Cortex of kidney (tissue), 1 donor: Measurements from ENCODE around the gene MFN1.

ENCODE experiments used
- DNase-seq: peaks from one replicate; lab custom pipeline; 2025; lab: John Stamatoyannopoulos, UW

MFN1 gene

DNA sequence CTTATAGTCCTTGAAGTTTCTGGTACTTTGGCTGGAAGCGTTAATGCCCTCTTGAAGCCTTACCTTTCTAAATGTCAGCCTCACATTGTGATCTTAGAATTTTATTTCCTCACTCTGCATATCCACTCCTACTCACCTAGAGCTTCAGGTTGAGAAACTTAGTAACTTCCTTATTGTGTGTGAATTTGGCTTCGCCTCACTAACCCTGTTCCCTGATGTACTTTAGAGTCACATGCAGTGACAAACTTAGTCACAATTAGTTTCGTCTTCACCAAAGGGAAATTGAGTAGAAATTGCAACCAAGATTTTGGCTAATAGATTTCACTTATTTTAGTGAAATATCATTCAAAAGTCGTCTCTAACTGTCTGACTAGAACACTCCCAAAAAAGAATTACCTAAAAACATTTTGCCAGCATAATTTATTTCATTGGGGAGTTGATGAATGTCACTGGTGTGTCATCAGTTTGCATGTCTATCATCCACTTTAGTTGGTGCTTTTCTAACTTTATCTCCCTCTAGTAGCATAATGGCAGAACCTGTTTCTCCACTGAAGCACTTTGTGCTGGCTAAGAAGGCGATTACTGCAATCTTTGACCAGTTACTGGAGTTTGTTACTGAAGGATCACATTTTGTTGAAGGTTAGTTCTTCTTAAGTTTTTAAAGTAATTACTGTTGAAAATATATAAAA is 960 bp downstream of the MFN1 start:
- DNase-seq = no peak

DNA sequence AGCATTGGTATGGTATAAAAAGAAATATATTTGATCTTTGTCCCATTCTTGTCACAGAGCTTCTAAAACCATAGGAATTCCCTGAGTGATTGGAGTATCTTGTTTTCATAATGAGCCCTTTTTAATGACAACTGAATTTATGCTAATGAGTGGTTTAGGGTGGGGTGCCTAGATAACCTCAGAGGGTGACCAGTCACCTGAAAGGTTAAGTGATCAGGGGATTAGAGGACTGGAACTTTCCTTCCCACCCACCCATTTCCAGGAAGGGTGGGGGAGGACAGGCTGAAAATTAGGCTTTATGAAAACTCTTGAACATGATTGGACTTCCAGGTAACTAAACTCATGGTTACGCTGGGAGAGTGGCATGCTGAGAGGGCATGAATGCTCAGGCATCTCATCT is 8.5 kb downstream of the MFN1 start:
- no peak for DNase-seq

DNA sequence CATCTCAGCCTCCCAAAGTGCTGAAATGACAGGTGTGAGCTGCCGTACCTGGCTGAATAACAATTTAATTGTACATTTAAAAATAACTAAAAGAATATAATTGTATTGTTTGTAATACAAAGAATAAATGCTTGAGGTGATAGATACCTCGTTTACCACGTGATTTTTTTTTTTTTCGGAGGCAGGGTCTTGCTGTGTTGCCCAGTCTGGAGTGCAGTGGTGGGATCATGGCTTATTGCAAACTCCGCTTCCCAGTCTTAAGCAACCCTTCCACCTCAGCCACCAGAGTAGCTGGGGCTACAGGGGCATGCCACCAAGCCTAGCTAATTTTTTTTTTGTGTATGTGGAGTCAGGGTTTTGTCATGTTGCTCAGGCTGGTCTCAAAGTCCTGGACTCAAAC is 15.8 kb downstream of the MFN1 start:
- no peak for DNase-seq

DNA sequence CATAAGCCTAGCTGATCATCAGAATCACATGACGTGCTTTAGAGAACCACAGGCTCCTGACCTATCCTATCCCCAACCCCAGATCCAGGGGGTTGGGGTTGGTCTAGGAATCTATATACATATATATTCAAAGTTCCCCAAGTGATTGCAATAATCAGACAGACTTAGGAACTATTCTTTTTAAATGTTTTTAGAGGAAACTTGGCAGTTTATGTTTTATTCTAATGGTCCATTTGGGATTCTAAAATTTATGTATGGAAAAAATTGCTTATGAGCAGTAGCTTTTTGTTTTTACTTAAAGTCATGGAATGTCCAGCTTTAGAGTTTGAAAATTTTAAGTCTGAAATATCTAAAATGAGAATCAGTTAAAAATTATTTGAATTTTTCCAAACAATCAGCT is 22.1 kb downstream of the MFN1 start:
- no peak for DNase-seq

DNA sequence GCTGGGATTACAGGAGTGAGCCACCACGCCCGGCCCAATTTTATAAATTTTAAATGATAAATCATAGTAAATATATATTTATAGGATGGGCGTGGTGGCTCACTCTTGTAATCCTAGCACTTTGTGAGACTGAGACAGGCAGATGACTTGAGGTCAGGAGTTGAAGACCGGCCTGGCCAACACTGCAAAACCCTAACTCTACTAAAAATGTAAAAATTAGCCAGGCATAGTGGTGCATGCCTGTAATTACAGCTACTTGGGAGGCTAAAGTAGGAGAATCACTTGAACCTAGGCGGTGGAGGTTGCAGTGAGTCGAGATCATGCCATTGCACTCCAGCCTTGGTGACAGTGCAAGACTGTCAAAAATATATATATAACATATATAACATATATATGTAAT is 26.4 kb downstream of the MFN1 start:
- no peak for DNase-seq

DNA sequence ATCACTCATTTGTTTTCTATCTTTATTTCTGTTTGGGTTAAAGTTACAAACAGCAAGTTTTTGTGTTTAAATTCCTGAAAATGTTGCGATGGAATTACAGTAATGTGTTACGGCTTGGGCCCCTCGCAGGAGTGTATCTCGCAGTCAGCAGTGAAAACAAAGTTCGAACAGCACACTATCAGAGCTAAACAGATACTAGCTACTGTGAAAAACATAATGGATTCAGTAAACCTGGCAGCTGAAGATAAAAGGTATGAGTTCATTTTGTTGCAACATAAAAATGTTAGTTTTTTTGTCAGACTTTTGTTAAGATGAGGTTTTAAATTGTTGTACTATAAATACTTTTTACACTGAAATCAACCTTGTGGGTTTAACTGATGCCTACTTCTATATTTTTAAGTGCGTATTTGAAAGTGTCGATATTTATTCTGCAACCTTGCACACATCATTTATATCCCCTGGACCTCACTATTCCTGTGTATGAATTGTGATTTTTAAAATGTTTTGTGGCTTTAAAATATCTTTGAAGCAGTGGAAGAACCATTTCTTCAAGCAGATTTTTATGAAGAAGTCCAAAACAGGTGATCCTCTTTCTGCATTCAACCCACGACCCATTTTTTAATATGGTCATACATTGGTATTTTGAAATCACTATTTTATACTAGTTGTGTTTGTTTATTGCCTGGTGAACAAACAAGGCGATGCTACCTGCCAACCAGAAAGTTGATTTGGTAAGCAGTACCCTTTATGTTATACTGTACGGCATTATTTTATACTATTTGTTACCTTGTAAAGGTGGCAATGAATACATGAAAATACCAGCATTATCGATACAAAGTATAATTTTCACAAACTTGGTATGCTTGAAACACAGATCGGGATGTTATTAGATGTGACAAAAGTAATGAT is 27.8 kb downstream of the MFN1 start:
- DNase-seq = no peak

DNA sequence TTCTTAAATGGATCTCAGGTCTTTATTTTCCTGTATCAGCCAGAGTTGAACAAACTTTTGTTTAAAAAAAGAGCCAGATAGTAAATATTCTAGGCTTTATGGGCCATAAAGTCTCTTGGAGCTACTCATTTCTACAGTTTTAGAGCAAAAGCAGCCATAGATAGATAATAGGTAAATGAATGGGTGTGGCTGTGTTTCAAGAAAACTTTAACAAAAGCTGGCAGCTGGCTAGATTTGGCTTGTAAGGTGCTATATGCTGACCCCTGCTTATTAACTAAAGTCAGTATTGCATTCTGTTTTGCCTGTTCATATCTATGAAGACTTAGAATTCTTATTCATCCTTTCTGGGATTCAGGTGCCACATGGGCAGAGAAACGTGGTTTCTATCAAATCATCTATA is 29.0 kb downstream of the MFN1 start:
- DNase-seq = no peak

DNA sequence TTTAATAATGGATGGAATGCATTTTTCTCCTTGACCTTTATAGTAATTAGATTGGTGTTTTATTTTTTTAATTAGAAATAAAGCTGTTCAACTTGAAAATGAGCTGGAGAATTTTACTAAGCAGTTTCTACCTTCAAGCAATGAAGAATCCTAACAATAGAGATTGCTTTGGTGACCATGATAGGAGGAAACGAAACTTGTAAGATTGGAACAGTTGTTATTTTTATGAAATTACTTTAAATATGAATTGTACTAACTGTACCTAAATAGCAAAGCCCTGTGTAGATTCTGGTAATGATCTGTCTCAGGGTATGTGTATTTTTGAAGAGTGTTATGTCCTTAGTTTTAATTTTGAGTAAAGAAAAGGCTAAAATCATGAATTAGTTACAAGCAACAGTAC is 44.4 kb downstream of the MFN1 start:
- no peak for DNase-seq

DNA sequence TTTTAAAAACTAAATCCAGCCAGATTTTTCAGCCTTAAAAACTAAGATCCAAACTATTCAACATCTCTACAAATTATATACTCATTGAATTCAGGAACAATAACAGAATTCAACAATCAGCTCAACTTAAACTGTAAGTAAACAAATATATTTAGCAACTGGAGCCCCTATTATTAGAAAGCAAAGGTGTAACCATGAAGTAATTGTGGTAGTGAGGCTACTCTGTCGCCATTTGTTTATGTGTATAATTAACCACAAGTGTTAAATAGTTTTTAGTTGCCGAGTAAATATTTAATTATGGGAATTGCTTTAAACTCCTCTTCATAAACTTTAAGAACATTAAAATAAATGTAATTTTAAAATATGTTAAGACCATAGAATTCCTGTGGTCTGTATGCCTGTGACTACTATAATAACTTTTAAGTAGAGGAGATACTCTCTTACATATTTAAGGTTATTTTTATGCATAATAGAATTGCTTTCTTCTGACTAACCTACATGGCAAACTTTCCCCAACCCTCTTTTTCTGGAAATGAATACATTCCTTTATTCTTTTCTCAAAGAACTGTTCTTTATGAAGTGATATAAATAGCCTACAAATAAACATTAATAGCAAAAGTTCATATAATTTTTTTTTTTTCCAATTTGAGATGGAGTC is 51.2 kb downstream of the MFN1 start:
- DNase-seq = no peak

DNA sequence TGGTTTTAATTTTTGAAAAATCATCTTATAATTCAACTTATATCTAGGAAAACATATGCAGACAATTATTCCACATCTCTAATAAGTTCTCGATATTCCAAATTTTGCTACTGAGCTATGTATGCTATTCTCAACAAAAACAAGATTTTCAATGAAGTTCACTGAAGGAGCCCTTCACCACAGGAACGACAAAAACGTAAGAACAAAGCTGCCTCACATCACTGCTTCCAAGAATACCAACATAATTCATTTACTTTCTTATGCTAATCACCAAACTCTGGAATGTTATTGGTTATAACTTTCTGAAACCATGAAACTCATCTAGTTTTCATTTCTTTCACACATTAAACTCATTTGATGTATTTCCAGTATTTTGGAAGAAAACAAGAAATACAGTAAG is 54.1 kb downstream of the MFN1 start:
- no peak for DNase-seq

DNA sequence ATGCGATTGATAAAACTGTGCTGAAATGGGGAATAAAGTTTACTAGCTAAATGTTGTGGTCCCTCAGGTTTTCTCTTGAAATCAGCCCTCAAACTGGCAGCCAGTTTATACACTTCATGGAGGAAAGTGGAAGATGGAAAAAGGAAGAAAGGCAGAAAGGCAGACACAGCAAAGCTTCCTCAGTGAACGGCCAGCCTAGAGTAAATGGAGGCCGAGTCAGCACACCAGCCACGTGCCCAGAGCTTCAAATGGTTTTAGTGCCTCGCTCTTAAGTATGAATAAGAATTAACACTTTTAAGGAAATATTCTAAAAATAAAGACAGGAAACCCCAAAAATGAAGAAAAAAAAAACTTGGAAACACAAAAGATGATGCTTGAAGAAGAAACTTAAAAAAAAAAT is 55.5 kb downstream of the MFN1 start:
- no peak for DNase-seq

DNA sequence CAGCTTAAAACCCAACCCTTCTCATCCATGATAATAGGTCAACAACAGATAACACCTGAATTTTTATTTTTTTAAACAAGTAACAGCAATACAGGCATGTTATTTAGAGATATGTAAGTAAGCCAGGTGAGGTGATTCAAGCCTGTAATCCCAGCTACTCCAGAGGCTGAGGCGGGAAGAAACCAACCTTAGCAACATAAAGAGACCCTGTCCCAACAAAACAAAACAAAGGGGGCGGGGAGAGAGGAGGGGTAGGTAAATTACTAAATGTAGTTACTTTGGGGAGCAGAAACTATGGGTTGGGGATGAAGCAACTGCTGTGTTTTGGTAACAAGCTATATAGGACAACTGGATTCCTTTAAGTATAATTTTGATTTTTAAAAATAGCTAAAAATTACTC is 56.8 kb downstream of the MFN1 start:
- DNase-seq = no peak

DNA sequence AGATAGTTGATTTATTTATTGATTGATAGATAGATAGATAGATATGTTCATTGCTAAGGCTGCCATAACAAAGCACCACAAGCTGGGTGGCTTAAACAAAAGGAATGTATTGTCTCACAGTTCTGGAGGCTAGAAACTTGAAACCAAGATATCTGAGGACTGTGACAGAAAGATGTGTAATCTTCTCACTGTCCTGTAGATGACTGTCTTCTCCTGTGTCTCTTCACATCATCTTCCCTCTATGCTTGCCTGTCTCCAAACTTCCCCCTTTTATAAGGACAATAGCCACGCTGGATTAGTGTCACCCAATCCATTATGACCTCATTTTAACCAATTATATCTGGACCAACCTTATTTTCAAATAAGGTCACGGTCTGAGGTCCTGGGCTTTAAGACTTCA is 62.8 kb downstream of the MFN1 start:
- DNase-seq = no peak

DNA sequence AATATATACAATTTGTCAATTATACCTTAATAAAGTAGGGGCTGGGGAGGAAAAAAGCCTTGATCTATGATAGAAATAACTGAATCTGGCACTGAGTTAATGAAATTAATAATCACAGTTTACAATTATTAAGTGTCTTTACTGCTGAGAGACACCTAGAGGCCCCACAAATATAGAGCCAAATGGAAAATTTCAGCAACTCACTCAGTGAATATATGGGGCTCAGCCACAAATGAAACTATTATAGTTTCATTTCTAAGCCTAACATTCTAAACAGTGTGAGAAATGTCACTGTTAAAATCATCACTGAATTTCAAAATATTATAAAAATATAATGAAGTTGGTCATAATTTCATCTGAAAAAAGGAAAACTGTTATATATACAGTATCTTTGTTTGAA is 63.5 kb downstream of the MFN1 start:
- DNase-seq = no peak

DNA sequence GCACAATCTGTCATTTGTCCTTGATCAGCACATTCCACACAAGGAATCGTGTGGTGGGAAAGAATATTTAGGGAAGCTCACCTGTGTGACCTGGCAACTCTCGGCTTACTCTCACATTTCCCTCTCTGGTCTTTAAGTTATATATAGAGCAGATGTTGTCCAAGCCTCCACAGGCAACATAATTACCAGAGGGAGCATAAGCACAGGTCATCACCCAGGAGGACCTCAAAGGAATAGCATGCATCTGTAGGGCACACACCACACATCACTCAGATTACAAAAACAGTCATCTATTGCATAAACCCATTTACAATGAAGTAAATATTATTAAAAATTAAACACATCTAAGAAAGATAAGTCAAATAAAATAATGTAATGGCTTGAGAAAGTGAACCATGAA is 67.3 kb downstream of the MFN1 start:
- DNase-seq = no peak

DNA sequence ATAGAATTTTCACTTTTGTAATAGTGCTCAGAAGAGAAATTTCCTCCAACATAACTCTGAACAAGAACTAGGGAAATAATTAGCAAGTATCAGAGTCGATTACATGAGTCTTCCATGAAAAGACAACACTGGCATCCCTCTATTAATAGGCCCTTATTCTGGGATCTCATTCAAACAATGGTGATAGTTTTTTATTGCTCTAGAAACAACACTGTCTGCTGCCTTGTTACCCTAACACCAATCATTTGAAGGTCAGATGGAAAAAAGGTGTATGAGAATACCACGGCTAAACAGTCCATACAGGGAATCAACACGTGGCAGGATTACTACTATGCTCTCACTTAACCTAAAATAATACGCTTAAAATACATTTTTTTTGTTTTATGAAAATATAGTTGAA is 67.9 kb downstream of the MFN1 start:
- DNase-seq = no peak

DNA sequence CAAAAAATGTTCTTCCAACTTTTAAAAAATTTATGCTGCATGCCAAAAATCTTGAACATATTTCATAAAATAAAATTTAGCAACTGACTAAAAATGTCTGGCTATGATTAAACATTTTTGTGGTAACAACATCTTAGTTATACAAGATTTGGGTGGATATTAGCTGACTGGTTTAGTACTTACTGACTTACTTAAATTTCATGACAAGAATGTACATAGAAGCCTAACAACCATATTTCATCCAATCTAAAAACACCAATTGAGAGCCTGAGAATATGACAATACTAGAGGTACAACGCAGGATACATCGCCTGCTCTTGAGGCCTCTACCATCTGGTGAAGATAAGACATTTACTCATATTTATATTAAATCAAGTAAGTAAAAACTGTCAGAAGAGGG is 69.2 kb downstream of the MFN1 start:
- DNase-seq = no peak

DNA sequence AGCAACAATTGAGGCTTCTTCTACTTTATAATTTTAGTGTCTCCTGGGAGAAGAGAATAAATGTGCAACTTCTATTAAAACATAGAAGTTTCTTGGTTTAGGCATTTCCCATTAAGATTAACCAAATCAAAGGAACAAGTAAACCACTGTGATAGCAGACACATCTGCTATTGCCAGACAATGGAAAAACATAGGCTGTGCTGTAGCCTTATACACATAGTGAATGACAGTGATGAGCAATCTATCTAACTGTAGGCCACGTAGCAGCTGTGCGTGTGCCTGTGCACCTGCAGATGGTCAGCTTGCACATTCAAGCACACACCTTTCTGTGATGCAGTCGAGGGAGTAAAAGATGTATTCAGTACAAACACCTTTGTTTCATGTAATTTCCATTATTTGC is 71.1 kb downstream of the MFN1 start:
- DNase-seq = no peak

DNA sequence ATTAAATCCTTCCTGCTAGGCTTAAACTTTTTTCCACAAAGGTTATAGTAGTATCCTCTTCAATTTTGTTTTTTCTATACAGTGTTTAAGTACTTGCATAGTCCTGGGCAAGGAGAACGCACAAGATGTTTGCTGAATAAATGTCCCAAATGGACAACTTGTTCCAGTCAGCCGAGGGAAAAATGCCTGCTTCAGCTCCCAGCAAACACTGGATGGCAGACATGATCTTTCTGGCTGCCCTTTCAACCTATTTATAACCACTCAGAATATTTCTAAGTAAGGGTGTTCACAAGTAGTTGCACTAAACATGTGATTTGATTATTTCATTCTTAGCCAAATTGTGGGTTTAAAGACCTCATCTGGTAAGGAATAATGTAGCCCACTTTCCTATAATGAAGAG is 74.0 kb downstream of the MFN1 start:
- no peak for DNase-seq

DNA sequence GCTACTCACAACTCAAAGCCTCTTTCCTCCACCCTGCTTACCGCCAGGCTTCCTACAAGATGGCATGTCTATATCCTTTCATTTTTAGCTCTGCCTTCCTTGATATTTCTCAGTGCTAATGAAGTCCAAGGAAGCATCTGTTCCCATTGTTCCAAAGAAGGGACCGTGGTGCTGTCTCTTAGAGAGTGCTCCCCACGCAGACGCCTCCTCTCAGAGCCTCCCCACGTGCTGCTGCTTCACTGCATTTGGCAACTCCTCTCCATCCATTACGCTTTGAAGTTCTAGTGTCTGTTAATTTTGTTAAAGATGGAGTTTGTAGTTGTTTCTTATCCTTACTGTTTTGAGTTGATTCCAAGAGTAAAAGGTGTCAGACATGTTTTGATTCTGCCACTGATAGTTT is 77.6 kb downstream of the MFN1 start:
- no peak for DNase-seq

DNA sequence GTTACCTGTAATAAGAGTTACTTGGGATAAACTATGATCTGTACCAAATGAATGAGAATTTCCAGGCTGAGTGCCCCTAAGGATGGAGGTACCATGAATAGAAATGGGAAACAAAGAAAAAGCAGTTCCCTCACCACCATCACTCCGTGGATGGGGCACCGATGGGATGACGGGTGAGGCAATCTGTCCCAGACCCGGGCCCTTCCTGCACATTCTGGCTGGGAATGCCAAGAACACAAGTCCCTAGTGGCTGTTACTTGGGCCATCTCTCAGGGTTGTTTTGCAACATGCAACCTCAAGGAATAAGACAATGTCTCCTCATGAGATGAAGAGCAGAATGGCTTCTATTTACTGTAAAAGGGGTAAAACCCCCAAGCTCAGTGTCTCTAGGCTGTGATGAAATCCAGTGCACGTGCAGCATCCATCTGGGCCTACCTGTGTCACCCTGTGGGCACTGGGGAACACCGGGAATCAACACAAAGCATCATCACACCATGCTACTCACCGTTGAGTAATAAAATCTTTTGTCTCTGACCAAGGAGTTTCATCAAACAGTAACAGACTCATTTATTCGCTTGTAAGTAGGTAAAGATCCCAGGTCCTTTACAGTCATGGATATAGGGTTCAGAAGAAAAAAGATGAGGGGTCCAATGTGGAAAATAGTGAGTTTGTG is 81.5 kb downstream of the MFN1 start:
- DNase-seq = no peak

DNA sequence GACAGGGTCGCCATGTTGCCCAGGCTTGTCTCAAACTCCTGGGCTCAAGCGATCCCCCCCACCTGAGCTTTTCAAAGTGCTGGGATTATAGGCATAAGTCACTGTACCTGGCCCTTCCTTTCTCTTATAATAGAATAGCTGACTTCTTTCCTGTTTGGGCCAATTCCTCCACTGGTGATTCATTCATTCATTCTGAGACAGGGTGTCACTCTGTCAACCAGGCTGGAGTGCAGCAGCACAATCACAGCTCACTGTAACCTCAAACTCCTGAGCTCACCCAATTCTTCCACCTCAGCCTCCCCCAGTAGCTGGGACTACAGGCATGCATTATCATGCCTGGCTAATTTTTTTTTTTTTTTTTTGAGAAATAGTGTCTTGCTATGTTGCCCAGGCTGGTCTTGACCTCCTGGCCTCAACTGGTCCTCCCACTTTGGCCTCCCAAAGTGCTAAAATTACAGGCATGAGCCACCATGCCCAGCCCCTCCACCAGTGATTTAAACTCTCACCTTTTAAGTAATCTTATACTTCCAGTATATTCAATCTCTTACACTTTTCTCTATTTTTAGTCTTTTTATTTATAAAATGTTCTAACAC is 82.9 kb downstream of the MFN1 start:
- DNase-seq = no peak
